Brain microvascular endothelial cell (primary cell): Measurements from ENCODE around the gene PKN1.
"Not testable (repeated sequence)": the region's sequence is repeated elsewhere in the genome, so short reads cannot be mapped to it uniquely, and the experiment has no call there.

Source experiments
- DNase-seq: peaks from one replicate; pipeline ENCODE4 v3.0.0-alpha.2; 2020
- H3K27ac ChIP-seq: fragments of 250-450 bp; sonication (Bioruptor Pico); 2 replicates; pipeline ENCODE4 v1.5.1; 2020; ENCODE audit warnings: mild to moderate bottlenecking, moderate library complexity
- H3K27me3 ChIP-seq: fragments of 250-450 bp; sonication (Bioruptor Pico); replicated peaks from 2 replicates; pipeline ENCODE4 v1.5.1; 2020; ENCODE audit warnings: mild to moderate bottlenecking
- H3K36me3 ChIP-seq: fragments of 250-450 bp; sonication (Bioruptor Pico); replicated peaks from 2 replicates; pipeline ENCODE4 v1.5.1; 2020; ENCODE audit warnings: mild to moderate bottlenecking
- H3K4me3 ChIP-seq: 2 replicates; pipeline ENCODE4 v1.5.1; 2011; ENCODE audit warnings: low read depth, mild to moderate bottlenecking, control low read depth, low read length, moderate library complexity
- CTCF ChIP-seq: IDR thresholded peaks from 2 replicates; pipeline ENCODE4 v1.5.1; 2011; ENCODE audit warnings: low read depth, mild to moderate bottlenecking, moderate library complexity, low read length, control low read depth, inconsistent platforms; ENCODE audit errors: missing control alignments
- in situ Hi-C: cut with HindIII; loops from 2 replicates; pipeline ENCODE4 v1.10.0; 2017; ENCODE audit warnings: low sequenced_read_pairs, low pct_ligation_motif_present

PKN1 gene

GRCh38 chr19:14393329-14393728 is 39.8 kb upstream of the PKN1 start:
- H3K36me3 ChIP-seq, result peaks cover 46% of the 10 kb centered on the region
- in situ Hi-C loops, result no loop called here
- no peak for TF ChIP-seq CTCF
- no peak overlapping the region for H3K27ac ChIP-seq
- no peaks in the 10 kb centered on the region for H3K27me3 ChIP-seq
- no peak overlapping the region for H3K4me3 ChIP-seq
- no peak for DNase-seq

- DNase-seq, result no peak
- no peak for TF ChIP-seq CTCF
- in situ Hi-C loops, result no loop called here
- Histone ChIP-seq H3K4me3 (no peak overlapping the region), H3K27ac (no peak overlapping the region), H3K27me3 (no peaks in the 10 kb centered on the region), H3K36me3 (peaks cover 46% of the 10 kb centered on the region)
These were observed 38.9 kb upstream of the PKN1 start for GRCh38 chr19:14394167-14394566.

GRCh38 chr19:14395262-14395661 is 37.8 kb upstream of the PKN1 start:
- no peak for DNase-seq
- Histone ChIP-seq H3K27me3 (no peaks in the 10 kb centered on the region), H3K36me3 (peaks cover 47% of the 10 kb centered on the region), H3K27ac (no peak overlapping the region), H3K4me3 (no peak overlapping the region)
- no peak for TF ChIP-seq CTCF
- in situ Hi-C loops, result no loop called here

GRCh38 chr19:14395710-14396336 is 37.3 kb upstream of the PKN1 start:
- Histone ChIP-seq H3K36me3 (peaks cover 42% of the 10 kb centered on the region), H3K27me3 (no peaks in the 10 kb centered on the region), H3K4me3 (no peak overlapping the region), H3K27ac (no peak overlapping the region)
- no peak for DNase-seq
- no peak for TF ChIP-seq CTCF
- in situ Hi-C loops, result no loop called here

GRCh38 chr19:14396730-14397129 is 36.4 kb upstream of the PKN1 start:
- peaks cover 41% of the 10 kb centered on the region for H3K36me3 ChIP-seq
- H3K27ac ChIP-seq, H3K27me3 ChIP-seq, DNase-seq, H3K4me3 ChIP-seq, in situ Hi-C loops: not testable (repeated sequence)

GRCh38 chr19:14397168-14397567 is 35.9 kb upstream of the PKN1 start:
- DNase-seq, H3K27me3 ChIP-seq, H3K4me3 ChIP-seq, in situ Hi-C loops, H3K27ac ChIP-seq: not testable (repeated sequence)
- H3K36me3 ChIP-seq, result peaks cover 40% of the 10 kb centered on the region

GRCh38 chr19:14400951-14401431 is 32.1 kb upstream of the PKN1 start:
- Histone ChIP-seq H3K4me3 (no peak overlapping the region), H3K27me3 (no peaks in the 10 kb centered on the region), H3K36me3 (peaks cover 37% of the 10 kb centered on the region), H3K27ac (peak overlapping the region; percentile 58)
- peak; percentile 52 for DNase-seq
- in situ Hi-C loops, result no loop called here
- no peak for TF ChIP-seq CTCF
